Upper lobe of left lung (tissue), 6 donors: ENCODE results near the gene DIP2C. TPM values are rescaled to one million over a fixed set of nuclear protein-coding genes. Genes with fewer than 3 reads are reported as not detected.

ENCODE experiments used
- ATAC-seq, 2 donors: fragments of 200-7000 bp; cut with Tn5 transposase; one replicate each; pipeline ENCODE4 v1.9.1; 2022; ENCODE audit warnings: mild to moderate bottlenecking in 2 of 2, moderate library complexity in 2 of 2; ENCODE audit not compliant: low FRiP score in 2 of 2
- DNase-seq, 2 donors: peaks; one replicate each; pipeline ENCODE4 v3.0.0-alpha.2; 2019 to 2020
- H3K27ac ChIP-seq, 4 donors: fragments of 200-600 bp; sonication (generic); one replicate each; pipeline ENCODE4 v1.5.1; 2016 to 2019
- H3K27me3 ChIP-seq, 4 donors: fragments of 200-600 bp; sonication (generic); one replicate each; pipeline ENCODE4 v1.5.1; 2017 to 2019
- H3K36me3 ChIP-seq, 4 donors: fragments of 200-600 bp; sonication (generic); one replicate each; pipeline ENCODE4 v1.5.1; 2016 to 2019
- H3K4me1 ChIP-seq, 4 donors: fragments of 200-600 bp; sonication (generic); one replicate each; pipeline ENCODE4 v1.5.1; 2018 to 2019
- H3K4me3 ChIP-seq, 4 donors: fragments of 200-600 bp; sonication (generic); one replicate each; pipeline ENCODE4 v1.5.1; 2017 to 2019; ENCODE audit warnings: mild to moderate bottlenecking in 2 of 4, moderate library complexity in 1 of 4
- H3K9me3 ChIP-seq, 4 donors: fragments of 200-600 bp; sonication (generic); one replicate each; pipeline ENCODE4 v1.5.1; 2018 to 2019
- CTCF ChIP-seq, 6 experiments: fragments of 450-650 bp in 4 of 6; fragments of 200-600 bp in 2 of 6; sonication (generic) in 2 of 6; IDR thresholded peaks; one replicate each; pipeline ENCODE4 v1.5.1; 2016 to 2019; ENCODE audit warnings: antibody characterized with exemption in 6 of 6
- EP300 ChIP-seq, 4 donors: sonication (generic); formaldehyde crosslinking; IDR thresholded peaks; one replicate each; pipeline ENCODE4 v1.5.1; 2017; ENCODE audit warnings: antibody characterized with exemption in 4 of 4, control low read depth in 2 of 4
- POLR2A ChIP-seq, 4 donors: fragments of 450-650 bp; IDR thresholded peaks; one replicate each; pipeline ENCODE4 v1.5.1; 2016 to 2017; ENCODE audit warnings: antibody characterized with exemption in 4 of 4, mild to moderate bottlenecking in 2 of 4
- POLR2AphosphoS5 ChIP-seq, 2 donors: sonication (generic); formaldehyde crosslinking; IDR thresholded peaks; one replicate each; pipeline ENCODE4 v1.5.1; 2017; ENCODE audit warnings: antibody characterized with exemption in 2 of 2
- WGBS, 2 donors: methylation state at CpG; one replicate each; pipeline ENCODE4 v1.1.5; 2017 to 2018; 5-methylcytosine and 5-hydroxymethylcytosine counted together
- total RNA-seq, 6 donors: library from RNA; depleted of rRNA in 4 of 6; stranded (reverse); fragments of >200 nt in 4 of 6; gene quantifications; one replicate each; pipeline versions ENCODE4 v1.1.0 to v1.2.1, GENCODE V29; 2016 to 2021
- donor health status: DM: no; HTN: no; CAD: no; lungs with moderate emphysema.
- donor health status: DM: no; HTN: yes; CAD: no; lungs with severe emphysema.

Gene DIP2C
- total RNA-seq, 6 donors from 2014 or later, result 11.6 to 32.5 (median 14.7) TPM

- peak in 1 of 2 donors; percentile 15 for ATAC-seq
- H3K36me3 ChIP-seq, result no peaks in the 10 kb centered on the region
- no peaks in the 10 kb centered on the region for H3K9me3 ChIP-seq
- peak in 1 of 2 donors; percentile 18 for DNase-seq
- H3K4me1 ChIP-seq, result peaks cover 4 to 30% (median 15%) of the 10 kb centered on the region in 4 donors
- 97% methylated on average over 20 of the region's 20 CpGs for WGBS, 2 donors
- no peaks in the 10 kb centered on the region for H3K27me3 ChIP-seq
- H3K4me3 ChIP-seq, result no peak overlapping the region
- no peak for TF ChIP-seq POLR2A (IDR thresholded peaks at IDR 0.05)
- no peak for TF ChIP-seq EP300 (IDR thresholded peaks at IDR 0.05)
- no peak for TF ChIP-seq CTCF (IDR thresholded peaks at IDR 0.05)
- TF ChIP-seq POLR2AphosphoS5 (IDR thresholded peaks at IDR 0.05), result no peak
- no peak overlapping the region for H3K27ac ChIP-seq
Measured at GRCh38 chr10:550665-551372, 138.6 kb downstream of the DIP2C start.

GRCh38 chr10:549391-549790, 140.1 kb downstream of the DIP2C start:
- ATAC-seq, result no peak
- Histone ChIP-seq H3K27ac (no peak overlapping the region), H3K36me3 (no peaks in the 10 kb centered on the region), H3K4me3 (no peak overlapping the region), H3K27me3 (no peaks in the 10 kb centered on the region), H3K4me1 (peaks cover 4 to 30% (median 15%) of the 10 kb centered on the region in 4 donors), H3K9me3 (no peaks in the 10 kb centered on the region)
- TF ChIP-seq POLR2AphosphoS5 (IDR thresholded peaks at IDR 0.05) (no peak), EP300 (IDR thresholded peaks at IDR 0.05) (no peak), CTCF (IDR thresholded peaks at IDR 0.05) (no peak), POLR2A (IDR thresholded peaks at IDR 0.05) (no peak)
- 82 to 87% methylated on average over 14 of the region's 16 CpGs for WGBS, 2 donors
- DNase-seq, result no peak

GRCh38 chr10:548238-548901, 141.1 kb downstream of the DIP2C start:
- H3K27ac ChIP-seq, result no peak overlapping the region
- no peaks in the 10 kb centered on the region for H3K36me3 ChIP-seq
- ATAC-seq, result no peak
- H3K4me1 ChIP-seq, result peaks cover 4 to 30% (median 13%) of the 10 kb centered on the region in 4 donors
- H3K9me3 ChIP-seq, result no peaks in the 10 kb centered on the region
- DNase-seq, result no peak
- H3K4me3 ChIP-seq, result no peak overlapping the region
- TF ChIP-seq EP300 (IDR thresholded peaks at IDR 0.05), result no peak
- TF ChIP-seq POLR2A (IDR thresholded peaks at IDR 0.05), result no peak
- TF ChIP-seq POLR2AphosphoS5 (IDR thresholded peaks at IDR 0.05), result no peak
- no peak for TF ChIP-seq CTCF (IDR thresholded peaks at IDR 0.05)
- WGBS, 2 donors, result 87 to 91% methylated on average over 16 of the region's 17 CpGs
- H3K27me3 ChIP-seq, result no peaks in the 10 kb centered on the region

GRCh38 chr10:547591-548081, 141.8 kb downstream of the DIP2C start:
- H3K4me3 ChIP-seq, result no peak overlapping the region
- TF ChIP-seq POLR2A (IDR thresholded peaks at IDR 0.05) (no peak), POLR2AphosphoS5 (IDR thresholded peaks at IDR 0.05) (no peak), CTCF (IDR thresholded peaks at IDR 0.05) (no peak), EP300 (IDR thresholded peaks at IDR 0.05) (no peak)
- no peaks in the 10 kb centered on the region for H3K9me3 ChIP-seq
- ATAC-seq (no peak), DNase-seq (no peak)
- H3K4me1 ChIP-seq, result peaks cover 4 to 24% (median 12%) of the 10 kb centered on the region in 4 donors
- H3K36me3 ChIP-seq, result no peaks in the 10 kb centered on the region
- 69 to 74% methylated on average over 6 of the region's 6 CpGs for WGBS, 2 donors
- no peaks in the 10 kb centered on the region for H3K27me3 ChIP-seq
- H3K27ac ChIP-seq, result no peak overlapping the region
